Keratinocyte (primary cell): ENCODE results near the gene RNF144B.

Experiments used
- CTCF ChIP-seq, 3 experiments: IDR thresholded peaks in 1 of 3; conservative IDR thresholded peaks in 1 of 3; optimal IDR thresholded peaks in 1 of 3; 2 replicates in 2 of 3; 3 replicates in 1 of 3; pipeline versions ENCODE3 to v1.5.1; 2011; ENCODE audit warnings: low read length in 3 of 3, mild to moderate bottlenecking in 3 of 3, moderate library complexity in 2 of 3, control low read depth in 1 of 3, inconsistent platforms in 1 of 3; ENCODE audit not compliant: insufficient read depth in 2 of 3; ENCODE audit errors: extremely low read depth in 1 of 3
- EZH2 ChIP-seq: IDR thresholded peaks from one replicate; pipeline ENCODE4 v1.6.1; 2012; ENCODE audit warnings: inconsistent platforms, mild to moderate bottlenecking, low read length, moderate library complexity

- no peak for TF ChIP-seq EZH2
- no peak for TF ChIP-seq CTCF (optimal IDR thresholded peaks at IDR 0.05 in 1 of 3, IDR thresholded peaks at IDR 0.05 in 1 of 3, conservative IDR thresholded peaks at IDR 0.05 in 1 of 3; ENCODE audit: extremely low read depth in 1 of 3, insufficient read depth in 2 of 3, low read length in 3 of 3)
These were observed 44.9 kb upstream of the RNF144B start for GRCh38 chr6:18342223-18342622.
